HFFc6 (cell line): ENCODE results near the gene ST6GALNAC4. TPM values are rescaled to one million over a fixed set of nuclear protein-coding genes. Genes with fewer than 3 reads are reported as not detected.

Experiments used
- DNase-seq: peaks from one replicate; pipeline ENCODE4 v3.0.0-alpha.2; 2018
- H3K27ac Mint-ChIP-seq: 2 replicates; pipeline ENCODE4 v1.8.0; 2020; ENCODE audit warnings: mild to moderate bottlenecking, mixed read lengths
- H3K27me3 Mint-ChIP-seq: 2 replicates; pipeline ENCODE4 v1.8.0; 2021; ENCODE audit warnings: mild to moderate bottlenecking, moderate library complexity, mixed read lengths; ENCODE audit not compliant: insufficient read depth
- H3K36me3 Mint-ChIP-seq: 2 replicates; pipeline ENCODE4 v1.8.0; 2021; ENCODE audit warnings: low read depth, mixed read lengths
- H3K4me1 Mint-ChIP-seq: 2 replicates; pipeline ENCODE4 v1.8.0; 2020; ENCODE audit warnings: low read depth, mixed read lengths
- H3K4me3 Mint-ChIP-seq: 2 replicates; pipeline ENCODE4 v1.8.0; 2020; ENCODE audit warnings: mild to moderate bottlenecking, moderate library complexity, mixed read lengths
- H3K9me3 Mint-ChIP-seq: 2 replicates; pipeline ENCODE4 v1.8.0; 2020; ENCODE audit warnings: mild to moderate bottlenecking, mixed read lengths
- CTCF ChIP-seq: fragments of 200-600 bp; sonication (generic); IDR thresholded peaks from 2 replicates; pipeline ENCODE4 v1.5.0; 2021; ENCODE audit warnings: antibody characterized with exemption, mild to moderate bottlenecking
- total RNA-seq, 6 experiments: library from RNA; stranded (reverse); fragmentation: NEBNext Ultra II Directional; extraction: Animal tissue kit (Norgen Biotek cat#: 25700); gene quantifications; 2 replicates in 1 of 6; 3 replicates in 5 of 6; pipeline ENCODE4 v1.2.3, GENCODE V29; 2021

Gene ST6GALNAC4
- total RNA-seq, 6 experiments from 2014 or later, result 22.9 to 33.4 (median 27.7) TPM

- H3K36me3 Mint-ChIP-seq, result no peaks in the 10 kb centered on the region
- peaks cover 26% of the 10 kb centered on the region for H3K4me1 Mint-ChIP-seq
- H3K9me3 Mint-ChIP-seq, result no peaks in the 10 kb centered on the region
- no peak overlapping the region for H3K27ac Mint-ChIP-seq
- no peak overlapping the region for H3K4me3 Mint-ChIP-seq
- peaks cover 2% of the 10 kb centered on the region for H3K27me3 Mint-ChIP-seq
- no peak for TF ChIP-seq CTCF
- no peak for DNase-seq
Measured at GRCh38 chr9:127874301-127875221, 42.3 kb downstream of the ST6GALNAC4 start.

GRCh38 chr9:127873886-127874285 is 43.0 kb downstream of the ST6GALNAC4 start:
- no peak for TF ChIP-seq CTCF
- DNase-seq, result no peak
- H3K36me3 Mint-ChIP-seq, result no peaks in the 10 kb centered on the region
- H3K27ac Mint-ChIP-seq, result no peak overlapping the region
- H3K9me3 Mint-ChIP-seq, result no peaks in the 10 kb centered on the region
- H3K4me3 Mint-ChIP-seq, result no peak overlapping the region
- H3K27me3 Mint-ChIP-seq, result peaks cover 2% of the 10 kb centered on the region
- H3K4me1 Mint-ChIP-seq, result peaks cover 26% of the 10 kb centered on the region

- H3K4me1 Mint-ChIP-seq, result peaks cover 23% of the 10 kb centered on the region
- DNase-seq, result no peak
- H3K27ac Mint-ChIP-seq, result no peak overlapping the region
- TF ChIP-seq CTCF, result no peak
- H3K4me3 Mint-ChIP-seq, result no peak overlapping the region
- 0 out of 2 replicates have a peak, but pooled peaks cover 4% of the 10 kb centered on the region for H3K36me3 Mint-ChIP-seq
- no peaks in the 10 kb centered on the region for H3K9me3 Mint-ChIP-seq
- peaks cover 2% of the 10 kb centered on the region for H3K27me3 Mint-ChIP-seq
Measured at GRCh38 chr9:127873223-127873691, 43.6 kb downstream of the ST6GALNAC4 start.

GRCh38 chr9:127872369-127873222 is 44.2 kb downstream of the ST6GALNAC4 start:
- Mint-ChIP-seq H3K9me3 (no peaks in the 10 kb centered on the region), H3K4me1 (peaks cover 18% of the 10 kb centered on the region; the same call in 1 of the 2 replicates), H3K36me3 (0 out of 2 replicates have a peak, but pooled peaks cover 4% of the 10 kb centered on the region), H3K27ac (no peak overlapping the region), H3K27me3 (peaks cover 2% of the 10 kb centered on the region), H3K4me3 (no peak overlapping the region)
- no peak for DNase-seq
- no peak for TF ChIP-seq CTCF

- no peaks in the 10 kb centered on the region for H3K9me3 Mint-ChIP-seq
- H3K4me1 Mint-ChIP-seq, result peaks cover 18% of the 10 kb centered on the region; the same call in 1 of the 2 replicates
- 0 out of 2 replicates have a peak, but pooled peaks cover 4% of the 10 kb centered on the region for H3K36me3 Mint-ChIP-seq
- H3K4me3 Mint-ChIP-seq, result no peak overlapping the region
- DNase-seq, result no peak
- TF ChIP-seq CTCF, result no peak
- no peak overlapping the region for H3K27ac Mint-ChIP-seq
- H3K27me3 Mint-ChIP-seq, result no peaks in the 10 kb centered on the region; the same call in none of the 2 replicates
Measured at GRCh38 chr9:127871531-127871930, 45.3 kb downstream of the ST6GALNAC4 start.
